ENCODE data around the gene TMPRSS4. TPM values are rescaled to one million over a fixed set of nuclear protein-coding genes. Genes with fewer than 3 reads are reported as not detected.

TMPRSS4 gene
- polyA plus RNA-seq, 1 of the 3 experiments (the other 2 are of a cell fraction), result not detected

GRCh38 chr11:118164885-118165284 is 88.0 kb downstream of the TMPRSS4 start:
- 50% methylated on average over 1 of the region's 2 CpGs for WGBS (ENCODE audit: low lambda C conversion rate)
- no peaks in the 10 kb centered on the region for H3K36me3 ChIP-seq (replicated peaks in 1 of 2; ENCODE audit: control insufficient read depth in 1 of 2, insufficient read depth in 2 of 2, low read length in 1 of 2)
- DNase-seq, result no peak
- no peak overlapping the region for H3K9ac ChIP-seq
- no peaks in the 10 kb centered on the region for H3F3A ChIP-seq (replicated peaks; ENCODE audit: insufficient read depth)
- peaks cover 38% of the 10 kb centered on the region for H3K27me3 ChIP-seq (ENCODE audit: insufficient read depth)
- H4K20me1 ChIP-seq (ENCODE audit: insufficient read depth), result no peaks in the 10 kb centered on the region
- H3K4me1 ChIP-seq (ENCODE audit: control insufficient read depth in 1 of 2, insufficient read depth in 2 of 2, low read depth in 1 of 2, low read length in 1 of 2), result no peaks in the 10 kb centered on the region
- no peak overlapping the region for H2AFZ ChIP-seq (ENCODE audit: low read depth)
- ChIA-PET POLR2A (no interaction called here), CTCF (interaction anchor here (0.7 kb wide), 1 partner anchor 536 kb away, joined by 3 read pairs; no protein-coding TSS in a partner anchor)
- H3K9me3 ChIP-seq, result no peaks in the 10 kb centered on the region
- no peaks in the 10 kb centered on the region for H3K9me2 ChIP-seq
- no peaks in the 10 kb centered on the region for H3K79me2 ChIP-seq (ENCODE audit: insufficient read depth)
- H3K4me3 ChIP-seq (ENCODE audit: low read depth in 2 of 2, low read length in 1 of 2), result no peak overlapping the region
- no peak overlapping the region for H3K27ac ChIP-seq (ENCODE audit: low read depth in 2 of 2, low read length in 1 of 2)
- H3K4me2 ChIP-seq, result no peak overlapping the region
- TF ChIP-seq RFX5 (IDR thresholded peaks at IDR 0.05; ENCODE audit: low read length) (no peak), FOXJ3 (CRISPR knock-in tag; IDR thresholded peaks at IDR 0.05) (no peak), RAD21 (IDR thresholded peaks at IDR 0.05; ENCODE audit: low read length) (no peak)

DNA sequence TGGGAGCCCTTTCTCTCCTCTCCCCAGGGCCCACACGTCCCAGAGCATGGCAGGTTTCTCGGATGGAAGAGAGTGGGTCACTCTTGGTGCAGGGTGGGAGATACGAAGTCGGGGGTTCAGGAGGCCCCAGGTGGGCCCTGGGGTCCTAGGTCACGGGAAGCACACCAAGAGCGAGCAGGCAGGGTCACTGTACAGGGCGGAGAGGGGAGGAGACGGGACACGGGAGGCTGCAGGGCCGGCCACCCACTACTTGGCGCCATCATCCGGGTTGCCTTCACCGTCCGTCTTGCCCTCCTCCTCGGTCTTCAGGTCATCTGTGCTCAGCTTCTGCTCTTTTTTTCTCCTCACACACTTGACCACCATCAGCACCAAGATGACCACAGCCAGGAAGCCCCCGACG is 89.8 kb downstream of the TMPRSS4 start:
- no peaks in the 10 kb centered on the region for H3F3A ChIP-seq (replicated peaks; ENCODE audit: insufficient read depth)
- H3K27me3 ChIP-seq (ENCODE audit: insufficient read depth), result peaks cover 37% of the 10 kb centered on the region
- peaks cover 0 to 2% of the 10 kb centered on the region in 2 experiments; a peak in 1 of 4 replicates for H3K4me1 ChIP-seq (ENCODE audit: control insufficient read depth in 1 of 2, insufficient read depth in 2 of 2, low read depth in 1 of 2, low read length in 1 of 2)
- 67% methylated on average over 6 of the region's 17 CpGs for WGBS (ENCODE audit: low lambda C conversion rate)
- no peaks in the 10 kb centered on the region for H4K20me1 ChIP-seq (ENCODE audit: insufficient read depth)
- no peak overlapping the region for H2AFZ ChIP-seq (ENCODE audit: low read depth)
- H3K27ac ChIP-seq (ENCODE audit: low read depth in 2 of 2, low read length in 1 of 2), result no peak overlapping the region
- H3K79me2 ChIP-seq (ENCODE audit: insufficient read depth), result no peaks in the 10 kb centered on the region
- CTCF ChIA-PET, result interaction anchor here (1.3 kb wide), 2 partner anchors 10 to 181 kb away, joined by 3 to 6 read pairs; no protein-coding TSS in a partner anchor
- H3K9me3 ChIP-seq, result no peaks in the 10 kb centered on the region
- DNase-seq, result no peak
- H3K4me2 ChIP-seq, result no peak overlapping the region
- no peaks in the 10 kb centered on the region for H3K9me2 ChIP-seq
- no peak overlapping the region for H3K9ac ChIP-seq
- H3K36me3 ChIP-seq (replicated peaks in 1 of 2; ENCODE audit: control insufficient read depth in 1 of 2, insufficient read depth in 2 of 2, low read length in 1 of 2), result no peaks in the 10 kb centered on the region
- no peak overlapping the region for H3K4me3 ChIP-seq (ENCODE audit: low read depth in 2 of 2, low read length in 1 of 2)
- TF ChIP-seq TEAD4 (IDR thresholded peaks at IDR 0.05; ENCODE audit: borderline replicate concordance, insufficient read depth), result no peak
- TF ChIP-seq RCOR1 (IDR thresholded peaks at IDR 0.05; ENCODE audit: low read length), result no peak
- TF ChIP-seq MAX (IDR thresholded peaks at IDR 0.05; ENCODE audit: low read depth), result no peak
- no peak for TF ChIP-seq CTCF (IDR thresholded peaks at IDR 0.05)
- TF ChIP-seq ZBTB33 (IDR thresholded peaks at IDR 0.05; ENCODE audit: borderline replicate concordance, low read depth), result no peak
- TF ChIP-seq, protein P1, sequence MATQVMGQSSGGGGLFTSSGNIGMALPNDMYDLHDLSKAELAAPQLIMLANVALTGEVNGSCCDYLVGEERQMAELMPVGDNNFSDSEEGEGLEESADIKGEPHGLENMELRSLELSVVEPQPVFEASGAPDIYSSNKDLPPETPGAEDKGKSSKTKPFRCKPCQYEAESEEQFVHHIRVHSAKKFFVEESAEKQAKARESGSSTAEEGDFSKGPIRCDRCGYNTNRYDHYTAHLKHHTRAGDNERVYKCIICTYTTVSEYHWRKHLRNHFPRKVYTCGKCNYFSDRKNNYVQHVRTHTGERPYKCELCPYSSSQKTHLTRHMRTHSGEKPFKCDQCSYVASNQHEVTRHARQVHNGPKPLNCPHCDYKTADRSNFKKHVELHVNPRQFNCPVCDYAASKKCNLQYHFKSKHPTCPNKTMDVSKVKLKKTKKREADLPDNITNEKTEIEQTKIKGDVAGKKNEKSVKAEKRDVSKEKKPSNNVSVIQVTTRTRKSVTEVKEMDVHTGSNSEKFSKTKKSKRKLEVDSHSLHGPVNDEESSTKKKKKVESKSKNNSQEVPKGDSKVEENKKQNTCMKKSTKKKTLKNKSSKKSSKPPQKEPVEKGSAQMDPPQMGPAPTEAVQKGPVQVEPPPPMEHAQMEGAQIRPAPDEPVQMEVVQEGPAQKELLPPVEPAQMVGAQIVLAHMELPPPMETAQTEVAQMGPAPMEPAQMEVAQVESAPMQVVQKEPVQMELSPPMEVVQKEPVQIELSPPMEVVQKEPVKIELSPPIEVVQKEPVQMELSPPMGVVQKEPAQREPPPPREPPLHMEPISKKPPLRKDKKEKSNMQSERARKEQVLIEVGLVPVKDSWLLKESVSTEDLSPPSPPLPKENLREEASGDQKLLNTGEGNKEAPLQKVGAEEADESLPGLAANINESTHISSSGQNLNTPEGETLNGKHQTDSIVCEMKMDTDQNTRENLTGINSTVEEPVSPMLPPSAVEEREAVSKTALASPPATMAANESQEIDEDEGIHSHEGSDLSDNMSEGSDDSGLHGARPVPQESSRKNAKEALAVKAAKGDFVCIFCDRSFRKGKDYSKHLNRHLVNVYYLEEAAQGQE (IDR thresholded peaks at IDR 0.05; ENCODE audit: low read depth, low read length), result no peak
- no peak for TF ChIP-seq GABPA (IDR thresholded peaks at IDR 0.05; ENCODE audit: low read depth)
- no peak for TF ChIP-seq NRF1 (IDR thresholded peaks at IDR 0.05; ENCODE audit: low read depth, low read length)
- no peak for TF ChIP-seq SMC3 (IDR thresholded peaks at IDR 0.05; ENCODE audit: low read depth, low read length)
- no peak for TF ChIP-seq FOXJ3 (CRISPR knock-in tag; IDR thresholded peaks at IDR 0.05)
- TF ChIP-seq, protein P2, sequence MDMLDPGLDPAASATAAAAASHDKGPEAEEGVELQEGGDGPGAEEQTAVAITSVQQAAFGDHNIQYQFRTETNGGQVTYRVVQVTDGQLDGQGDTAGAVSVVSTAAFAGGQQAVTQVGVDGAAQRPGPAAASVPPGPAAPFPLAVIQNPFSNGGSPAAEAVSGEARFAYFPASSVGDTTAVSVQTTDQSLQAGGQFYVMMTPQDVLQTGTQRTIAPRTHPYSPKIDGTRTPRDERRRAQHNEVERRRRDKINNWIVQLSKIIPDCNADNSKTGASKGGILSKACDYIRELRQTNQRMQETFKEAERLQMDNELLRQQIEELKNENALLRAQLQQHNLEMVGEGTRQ (IDR thresholded peaks at IDR 0.05; ENCODE audit: borderline replicate concordance, low read depth, low read length), result no peak
- no peak for TF ChIP-seq ELF1 (IDR thresholded peaks at IDR 0.05)
- no peak for TF ChIP-seq PBX3 (IDR thresholded peaks at IDR 0.05)
- no peak for TF ChIP-seq FOSL2 (IDR thresholded peaks at IDR 0.05; ENCODE audit: borderline replicate concordance, low read depth)
- TF ChIP-seq JUND (IDR thresholded peaks at IDR 0.05), result no peak
- no peak for TF ChIP-seq RXRA (IDR thresholded peaks at IDR 0.05; ENCODE audit: borderline replicate concordance, low read depth)
- POLR2A ChIA-PET, result no interaction called here

All from SK-N-SH (cell line).